ENCODE data around the gene RGPD6.
"Not testable (repeated sequence)": the region's sequence is repeated elsewhere in the genome, so short reads cannot be mapped to it uniquely, and the experiment has no call there.

Gene RGPD6

DNA sequence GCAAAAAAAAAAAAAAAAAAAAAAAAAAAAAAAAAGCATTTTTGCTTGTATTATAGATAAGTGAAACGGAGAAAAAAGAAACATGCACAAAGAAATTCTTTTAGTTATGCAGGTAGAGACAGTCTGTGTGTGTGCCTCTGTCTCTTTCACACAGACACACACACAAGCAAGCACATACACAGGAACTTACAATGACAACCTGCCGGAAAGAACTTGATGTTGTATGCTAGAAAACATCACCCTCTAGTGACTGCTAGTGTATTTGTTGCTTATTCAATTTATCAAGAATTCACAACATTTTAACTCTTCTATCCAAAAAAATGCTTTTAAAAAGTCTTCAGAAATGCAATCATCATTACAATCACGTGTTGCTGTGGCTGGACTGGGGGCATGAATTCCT lies 95.8 kb downstream of the RGPD6 start:
- DNase-seq (ENCODE audit: low read depth in 1 of 2, low spot score in 1 of 2), result not testable (repeated sequence)

DNA sequence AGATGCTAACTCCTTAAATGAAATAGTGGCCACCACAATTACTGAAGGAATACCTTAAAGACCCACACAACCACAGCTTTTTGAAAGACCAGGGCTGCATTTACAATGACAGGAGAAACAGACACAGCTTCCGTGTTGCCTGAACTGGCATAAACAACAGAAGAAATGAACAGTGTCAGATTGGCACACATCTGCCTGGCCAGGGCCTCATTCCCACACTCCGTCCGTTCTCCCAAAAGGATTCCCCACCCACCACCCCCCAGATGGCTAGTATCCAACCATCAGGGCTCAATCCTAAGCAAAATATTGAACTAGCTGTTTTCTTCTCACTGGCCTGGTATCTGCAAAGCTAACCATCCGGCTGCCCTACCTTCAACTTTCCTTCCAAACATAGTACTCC lies 96.9 kb downstream of the RGPD6 start:
- not testable (repeated sequence) for DNase-seq (ENCODE audit: low read depth in 1 of 2, low spot score in 1 of 2)

DNA sequence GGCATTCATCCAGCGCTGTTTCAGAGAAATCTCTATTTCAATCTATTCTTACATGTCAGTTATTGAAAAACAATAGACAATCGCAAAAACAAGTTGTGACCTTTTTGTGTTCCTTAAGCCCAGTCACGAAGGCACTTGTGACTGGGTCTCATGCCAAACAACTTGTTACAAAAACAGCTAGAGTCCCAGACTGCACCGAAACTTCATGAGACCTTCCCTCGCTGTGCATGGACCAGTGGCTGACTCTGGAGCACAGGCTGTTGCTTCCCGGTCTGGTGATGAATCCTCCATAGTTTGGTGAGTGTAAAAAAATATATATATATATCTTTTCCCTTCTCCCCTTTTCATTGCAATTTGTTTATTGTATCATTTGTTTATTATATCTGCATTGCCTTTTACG lies 99.7 kb downstream of the RGPD6 start:
- DNase-seq (ENCODE audit: low read depth in 1 of 2, low spot score in 1 of 2), result not testable (repeated sequence)

DNA sequence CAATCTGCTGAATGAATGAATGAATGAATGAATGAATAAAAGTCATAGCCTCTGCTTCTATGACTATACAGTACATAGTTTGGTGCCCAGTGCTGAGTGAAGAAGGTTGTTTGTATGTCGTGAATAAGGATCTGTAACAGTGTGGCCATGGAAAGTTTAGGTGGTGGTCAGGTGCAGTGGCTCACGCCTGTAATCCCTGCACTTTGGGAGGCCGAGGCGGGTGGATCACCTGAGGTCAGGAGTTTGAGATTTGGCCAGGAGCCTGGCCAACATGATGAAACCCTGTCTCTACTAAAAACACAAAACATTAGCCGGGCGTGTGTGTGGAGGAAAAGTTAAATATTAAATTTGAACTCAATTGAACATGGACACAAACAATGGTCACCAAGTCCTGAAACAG lies 100.1 kb downstream of the RGPD6 start:
- not testable (repeated sequence) for DNase-seq (ENCODE audit: low read depth in 1 of 2, low spot score in 1 of 2)

DNA sequence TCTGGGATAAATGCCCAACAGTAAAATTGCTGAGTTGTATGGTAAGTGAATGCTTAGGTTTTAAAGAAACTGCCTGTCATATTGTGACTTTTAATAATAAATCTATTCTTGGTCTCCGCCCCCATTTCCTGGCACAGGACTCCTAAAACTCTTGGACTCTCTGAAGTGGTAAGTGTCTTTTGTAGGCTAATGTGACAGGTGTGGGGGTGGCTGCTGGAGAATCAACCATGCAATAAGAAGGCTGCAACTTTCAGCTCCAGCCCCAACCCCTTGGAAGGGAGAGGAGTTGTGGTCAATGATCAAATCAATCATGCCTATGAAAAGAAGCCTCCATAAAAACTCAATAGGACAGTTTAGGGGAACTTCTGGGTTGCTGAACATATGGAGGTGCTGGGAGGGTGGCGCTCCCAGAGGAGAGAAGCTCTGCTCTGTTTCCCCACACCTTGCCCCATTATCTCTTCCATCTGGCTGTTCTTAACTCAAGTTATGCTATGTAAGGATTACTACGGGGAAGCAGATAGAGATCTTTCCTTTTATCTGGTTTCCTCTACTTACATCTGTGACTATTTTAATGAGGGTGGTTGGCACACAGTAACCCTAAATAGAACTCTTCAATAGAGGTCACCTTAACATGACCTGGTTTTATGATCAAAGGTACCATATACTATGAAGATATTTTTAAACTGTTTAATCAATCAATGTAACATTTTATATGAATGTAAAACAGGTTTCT lies 101.2 kb downstream of the RGPD6 start:
- DNase-seq (ENCODE audit: low read depth in 1 of 2, low spot score in 1 of 2), result not testable (repeated sequence)

DNA sequence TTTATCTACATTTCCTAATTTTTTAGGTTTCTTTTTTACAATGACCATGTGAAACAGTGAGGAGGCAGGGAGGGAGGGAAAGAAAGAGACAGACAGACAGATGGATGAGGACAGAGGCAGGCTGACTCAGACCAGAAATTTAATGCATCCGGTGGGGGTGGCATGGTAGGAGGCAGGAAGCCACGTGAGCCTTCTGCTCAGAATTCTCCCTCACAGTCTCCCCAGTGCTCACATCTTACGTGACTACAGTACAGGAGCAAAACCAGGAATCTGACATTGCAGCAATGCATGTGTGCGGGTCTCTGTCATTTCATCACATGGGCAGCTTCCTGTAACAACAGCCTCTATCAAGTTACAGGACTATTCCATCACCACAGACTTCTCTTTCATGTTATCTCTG lies 102.1 kb downstream of the RGPD6 start:
- DNase-seq (ENCODE audit: low read depth in 1 of 2, low spot score in 1 of 2), result not testable (repeated sequence)

DNA sequence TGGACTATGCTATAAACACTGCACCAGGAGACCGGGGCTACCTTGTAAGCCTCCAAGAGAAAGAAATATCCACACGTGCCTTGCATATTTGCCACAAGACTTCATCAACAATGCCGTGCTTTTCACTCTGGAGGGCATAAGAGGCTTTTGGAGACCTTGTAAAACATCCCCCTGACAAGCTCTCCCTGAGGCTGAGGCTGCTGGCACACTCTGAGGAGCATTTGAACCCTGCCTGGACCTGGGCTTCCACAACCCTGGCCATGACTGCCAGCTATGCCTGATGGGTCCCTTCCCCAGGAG lies 104.0 kb downstream of the RGPD6 start:
- DNase-seq (ENCODE audit: low read depth in 1 of 2, low spot score in 1 of 2), result not testable (repeated sequence)

DNA sequence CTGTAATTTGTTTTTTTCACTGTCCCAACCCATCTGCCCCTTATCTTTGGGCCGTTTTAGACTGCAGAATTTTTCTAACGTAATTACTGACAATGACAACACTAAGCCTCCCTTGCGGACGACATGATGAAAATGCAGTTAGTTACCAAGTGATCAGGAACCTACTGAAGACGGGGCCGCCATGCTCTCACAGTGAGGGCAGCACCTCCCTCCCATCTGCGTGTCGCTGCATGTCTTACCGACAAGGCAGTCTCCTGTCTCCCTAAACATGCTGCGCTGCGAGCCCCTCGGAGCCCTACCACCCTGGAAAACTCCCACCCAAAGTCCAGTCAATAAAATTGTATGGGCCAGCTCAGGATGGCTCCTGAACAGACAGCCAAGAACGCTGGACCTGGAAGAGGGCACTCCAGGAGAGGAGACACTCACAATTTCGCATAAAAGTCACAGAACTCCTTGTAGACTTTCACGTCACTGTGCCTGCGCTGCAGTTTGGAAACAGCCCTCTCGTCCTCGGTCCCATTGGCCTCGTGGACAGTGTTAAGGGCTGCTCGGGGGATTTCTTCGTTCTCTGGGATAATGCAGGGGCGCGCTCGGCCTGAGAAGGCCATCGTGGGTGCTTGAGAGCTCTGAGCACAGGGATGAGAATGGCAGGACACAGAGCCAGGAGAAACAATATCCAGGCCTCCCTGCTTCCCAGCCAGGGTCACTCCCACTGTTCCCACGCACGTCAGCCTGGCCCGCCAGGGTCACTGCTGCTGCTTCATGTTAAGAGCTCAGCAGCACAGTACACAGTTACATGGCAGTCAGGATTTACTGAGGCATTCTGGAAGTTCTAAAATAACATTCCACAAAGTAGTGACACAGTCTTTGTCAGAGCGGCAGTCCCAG lies 104.6 kb downstream of the RGPD6 start, which contains the start of gene LIMS4:
Gene LIMS4 (minus strand): TSS at position 646 of the 888 bp plus-strand sequence. CDS start 38 bp downstream, at position 608.
- not testable (repeated sequence) for DNase-seq (ENCODE audit: low read depth in 1 of 2, low spot score in 1 of 2)

DNA sequence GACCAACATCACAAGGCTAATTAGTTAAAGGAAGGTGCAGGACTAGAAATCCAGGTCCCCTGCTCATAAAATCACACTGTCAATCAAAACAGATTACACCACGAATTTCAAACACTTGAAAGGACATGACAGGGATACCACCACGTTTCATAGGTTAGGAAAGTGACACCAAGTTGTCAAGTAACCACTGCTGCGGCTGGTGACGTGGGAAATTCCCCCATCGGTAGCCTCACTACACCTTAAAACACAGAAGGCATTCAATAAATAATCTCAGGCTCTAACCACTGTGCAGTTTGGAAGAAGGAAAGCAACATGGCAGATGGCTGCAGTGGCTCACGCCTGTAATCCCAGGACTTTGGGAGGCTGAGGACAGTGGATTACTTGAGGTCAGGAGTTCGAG lies 108.1 kb downstream of the RGPD6 start:
- not testable (repeated sequence) for DNase-seq (ENCODE audit: low read depth in 1 of 2, low spot score in 1 of 2)

DNA sequence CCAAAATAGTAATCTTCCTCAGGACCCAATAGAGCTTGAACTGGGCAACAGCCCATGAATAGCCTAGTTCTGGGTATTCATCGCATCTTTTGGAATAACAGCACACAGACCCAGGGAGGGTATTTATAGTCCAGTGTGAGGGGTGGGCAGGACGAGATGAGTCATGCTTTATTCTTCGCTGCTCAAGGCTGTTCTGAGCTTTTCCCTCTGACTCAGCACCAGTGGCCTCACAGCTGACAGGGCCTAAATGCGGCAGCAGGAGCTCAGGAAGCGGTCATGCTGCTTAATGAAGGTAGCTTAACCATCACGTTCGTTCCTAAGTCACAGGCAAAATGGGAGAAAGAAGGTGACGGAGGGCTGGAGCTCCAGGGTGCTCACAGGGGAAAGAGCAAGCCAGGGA lies 111.7 kb downstream of the RGPD6 start:
- DNase-seq (ENCODE audit: low read depth in 1 of 2, low spot score in 1 of 2), result not testable (repeated sequence)
